Subcutaneous abdominal adipose tissue (tissue), 5 donors: ENCODE results near the gene CDKN2B.

Experiments
- H3K27ac ChIP-seq: one replicate; pipeline ENCODE4 v1.7.0; 2013; ENCODE audit warnings: low read depth, mild to moderate bottlenecking, inconsistent platforms, low read length, moderate library complexity
- H3K27me3 ChIP-seq, 5 donors: one replicate each; pipeline ENCODE4 v1.7.0; 2013; ENCODE audit warnings: low read length in 5 of 5, inconsistent platforms in 1 of 5; ENCODE audit not compliant: control insufficient read depth in 5 of 5, insufficient read depth in 4 of 5
- H3K36me3 ChIP-seq, 5 donors: one replicate each; pipeline ENCODE4 v1.7.0; 2013; ENCODE audit warnings: low read length in 5 of 5; ENCODE audit not compliant: control insufficient read depth in 5 of 5, insufficient read depth in 5 of 5
- H3K4me1 ChIP-seq, 5 donors: one replicate each; pipeline ENCODE4 v1.7.0; 2013; ENCODE audit warnings: low read length in 5 of 5, mild to moderate bottlenecking in 3 of 5, moderate library complexity in 1 of 5; ENCODE audit not compliant: control insufficient read depth in 5 of 5, insufficient read depth in 5 of 5
- H3K4me3 ChIP-seq, 5 donors: one replicate each; pipeline ENCODE4 v1.7.0; 2013; ENCODE audit warnings: low read length in 5 of 5, low read depth in 1 of 5
- H3K9ac ChIP-seq, 5 donors: one replicate each; pipeline ENCODE4 v1.7.0; 2013; ENCODE audit warnings: low read length in 5 of 5, mild to moderate bottlenecking in 4 of 5, moderate library complexity in 3 of 5
- H3K9me3 ChIP-seq, 5 donors: one replicate each; pipeline ENCODE4 v1.7.0; 2013; ENCODE audit warnings: low read length in 5 of 5; ENCODE audit not compliant: control insufficient read depth in 5 of 5
- donor health status: healthy.
- donor health status: healthy.
- donor health status: healthy.
- donor health status: healthy.
- donor health status: healthy.

Gene CDKN2B

DNA sequence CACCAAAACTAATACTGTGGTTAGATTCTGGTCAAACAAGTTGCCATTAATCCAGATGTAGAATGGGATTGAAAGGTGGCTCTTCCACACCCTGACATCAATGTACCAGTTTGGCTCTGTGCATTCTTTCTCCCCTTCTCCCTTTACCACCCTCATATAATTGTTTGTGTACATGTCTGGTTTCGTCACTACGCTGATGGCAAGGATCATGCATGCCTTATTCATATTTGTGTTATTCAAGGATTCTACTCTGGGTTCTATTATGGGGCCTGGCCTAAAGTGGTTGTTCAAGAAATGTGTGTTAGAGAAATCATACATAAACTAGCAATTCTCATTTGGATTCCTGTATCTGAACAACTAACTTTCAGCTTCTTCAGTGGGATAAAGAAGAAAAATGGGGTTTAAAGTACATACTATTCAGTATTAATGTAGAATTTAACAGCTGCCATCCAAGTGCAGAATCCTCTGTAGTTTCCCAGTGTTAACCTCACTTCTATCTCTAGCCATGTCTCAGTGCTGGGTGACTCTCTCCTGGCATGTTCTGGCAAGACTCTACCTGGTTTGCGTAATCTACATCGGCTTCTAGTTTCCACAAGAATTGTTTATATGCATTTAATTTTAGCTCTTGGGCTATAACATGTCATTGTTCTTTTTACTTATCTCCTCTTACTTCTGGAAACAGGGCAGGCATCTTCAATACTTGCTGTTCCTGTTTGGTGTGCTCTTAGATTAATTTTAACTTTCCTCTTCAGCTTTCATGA lies 27.9 kb upstream of the CDKN2B start:
- no peak overlapping the region for H3K9ac ChIP-seq
- no peaks in the 10 kb centered on the region for H3K27me3 ChIP-seq
- H3K9me3 ChIP-seq, result no peaks in the 10 kb centered on the region
- H3K4me1 ChIP-seq, result peaks cover 0 to 64% (median 32%) of the 10 kb centered on the region in 5 donors
- peak overlapping the region; percentile 87 for H3K27ac ChIP-seq
- no peaks in the 10 kb centered on the region for H3K36me3 ChIP-seq
- no peak overlapping the region for H3K4me3 ChIP-seq

GRCh38 chr9:22035591-22036011 lies 26.5 kb upstream of the CDKN2B start:
- H3K9ac ChIP-seq, result no peak overlapping the region
- H3K9me3 ChIP-seq, result no peaks in the 10 kb centered on the region
- H3K4me3 ChIP-seq, result no peak overlapping the region
- H3K27ac ChIP-seq, result peak overlapping the region; percentile 87
- no peaks in the 10 kb centered on the region for H3K27me3 ChIP-seq
- H3K36me3 ChIP-seq, result no peaks in the 10 kb centered on the region
- H3K4me1 ChIP-seq, result peaks cover 0 to 50% (median 32%) of the 10 kb centered on the region in 5 donors

DNA sequence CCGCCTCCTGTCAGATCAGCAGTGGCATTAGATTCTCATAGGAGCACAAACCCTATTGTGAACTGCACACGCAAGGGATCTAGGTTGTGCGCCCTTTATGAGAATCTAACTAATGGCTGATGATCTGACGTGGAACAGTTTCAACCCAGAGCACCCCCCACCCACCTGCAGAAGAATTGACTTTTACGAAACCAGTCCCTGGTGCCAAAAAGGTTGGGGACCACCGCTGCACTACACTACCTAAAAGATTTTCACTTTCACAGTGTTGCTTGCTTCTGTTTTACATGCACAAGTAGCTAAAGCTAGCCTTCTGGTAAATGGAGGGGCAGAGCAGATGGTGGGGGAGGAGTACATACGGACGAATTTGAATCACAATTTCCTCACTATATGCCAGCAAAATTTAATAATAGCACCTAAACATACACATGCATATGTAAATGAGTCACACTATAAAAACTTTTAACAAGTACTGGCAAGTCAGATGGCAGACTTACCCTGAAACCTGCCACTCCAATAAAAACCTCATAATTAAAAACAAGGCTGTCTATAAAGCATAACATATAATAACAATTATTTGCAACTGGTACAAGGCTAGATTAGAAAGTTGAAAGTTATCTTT lies 24.0 kb upstream of the CDKN2B start:
- H3K36me3 ChIP-seq, result no peaks in the 10 kb centered on the region
- no peaks in the 10 kb centered on the region for H3K9me3 ChIP-seq
- no peak overlapping the region for H3K4me3 ChIP-seq
- no peak overlapping the region for H3K9ac ChIP-seq
- H3K27ac ChIP-seq, result no peak overlapping the region
- peaks cover 0 to 27% (median 16%) of the 10 kb centered on the region in 5 donors for H3K4me1 ChIP-seq
- no peaks in the 10 kb centered on the region for H3K27me3 ChIP-seq

GRCh38 chr9:22031655-22032411 lies 22.7 kb upstream of the CDKN2B start:
- Histone ChIP-seq H3K27me3 (no peaks in the 10 kb centered on the region), H3K9me3 (no peaks in the 10 kb centered on the region), H3K4me1 (peaks cover 0 to 18% (median 7%) of the 10 kb centered on the region in 5 donors), H3K9ac (no peak overlapping the region), H3K36me3 (no peaks in the 10 kb centered on the region), H3K4me3 (no peak overlapping the region), H3K27ac (no peak overlapping the region)

- Histone ChIP-seq H3K36me3 (no peaks in the 10 kb centered on the region), H3K9me3 (no peaks in the 10 kb centered on the region), H3K4me3 (no peak overlapping the region), H3K27me3 (no peaks in the 10 kb centered on the region), H3K9ac (no peak overlapping the region), H3K4me1 (peaks cover 0 to 3% (median 1%) of the 10 kb centered on the region in 5 donors), H3K27ac (no peak overlapping the region)
These were observed 21.0 kb upstream of the CDKN2B start for GRCh38 chr9:22030101-22030598.

DNA sequence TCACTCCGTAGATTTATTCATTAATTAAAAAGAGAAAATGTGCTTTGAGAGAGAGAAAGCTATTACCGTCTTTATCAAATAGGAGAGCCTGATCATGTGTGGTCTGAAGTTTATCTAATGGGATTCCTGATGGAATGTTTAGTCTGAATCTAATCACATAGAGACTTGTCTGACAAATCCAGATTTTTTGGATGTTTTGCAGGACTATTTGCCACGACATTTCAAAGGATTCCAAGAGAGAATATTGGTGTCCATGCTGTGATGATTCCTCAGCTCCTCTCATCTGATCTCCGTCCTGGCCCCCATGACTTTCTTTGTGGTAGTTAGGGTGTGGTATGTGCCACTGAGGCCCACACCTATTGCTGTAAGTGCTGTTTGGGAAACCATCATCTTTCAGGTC lies 20.1 kb upstream of the CDKN2B start:
- Histone ChIP-seq H3K27me3 (no peaks in the 10 kb centered on the region), H3K36me3 (no peaks in the 10 kb centered on the region), H3K9me3 (no peaks in the 10 kb centered on the region), H3K4me1 (no peaks in the 10 kb centered on the region), H3K9ac (no peak overlapping the region), H3K27ac (no peak overlapping the region), H3K4me3 (no peak overlapping the region)

DNA sequence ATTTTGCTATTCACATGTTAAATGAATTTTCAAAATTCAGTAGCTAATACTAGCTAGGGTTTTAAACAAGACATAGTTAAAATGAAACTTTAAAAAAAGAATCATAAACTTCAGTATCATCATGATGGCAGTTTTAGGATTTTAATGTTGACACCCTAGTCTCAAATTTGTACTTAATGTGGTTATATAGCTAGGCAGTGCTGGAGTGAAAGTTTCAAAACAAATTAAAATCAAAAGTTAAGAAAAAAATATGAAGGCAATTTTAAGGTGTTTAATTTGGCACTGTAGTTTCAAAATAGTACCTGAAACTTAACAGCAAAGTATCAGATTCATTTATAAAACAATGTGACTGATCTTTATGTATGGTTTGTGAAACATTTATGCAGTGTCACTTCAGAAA lies 19.3 kb upstream of the CDKN2B start:
- H3K9ac ChIP-seq, result no peak overlapping the region
- H3K4me1 ChIP-seq, result no peaks in the 10 kb centered on the region
- H3K9me3 ChIP-seq, result no peaks in the 10 kb centered on the region
- no peaks in the 10 kb centered on the region for H3K27me3 ChIP-seq
- H3K36me3 ChIP-seq, result no peaks in the 10 kb centered on the region
- H3K4me3 ChIP-seq, result no peak overlapping the region
- no peak overlapping the region for H3K27ac ChIP-seq

GRCh38 chr9:22026696-22027095 lies 17.6 kb upstream of the CDKN2B start:
- no peaks in the 10 kb centered on the region for H3K36me3 ChIP-seq
- no peak overlapping the region for H3K27ac ChIP-seq
- no peak overlapping the region for H3K4me3 ChIP-seq
- H3K4me1 ChIP-seq, result no peaks in the 10 kb centered on the region
- no peaks in the 10 kb centered on the region for H3K9me3 ChIP-seq
- H3K27me3 ChIP-seq, result no peaks in the 10 kb centered on the region
- no peak overlapping the region for H3K9ac ChIP-seq

- H3K4me3 ChIP-seq, result no peak overlapping the region
- no peak overlapping the region for H3K27ac ChIP-seq
- H3K36me3 ChIP-seq, result no peaks in the 10 kb centered on the region
- H3K9ac ChIP-seq, result no peak overlapping the region
- H3K27me3 ChIP-seq, result no peaks in the 10 kb centered on the region
- H3K9me3 ChIP-seq, result no peaks in the 10 kb centered on the region
- H3K4me1 ChIP-seq, result no peaks in the 10 kb centered on the region
These were observed 13.3 kb upstream of the CDKN2B start for GRCh38 chr9:22022396-22022795.
